HG03558 (cell line): ENCODE measurements around the gene KIRREL3.

Experiments
- ATAC-seq: cut with Tn5 transposase; IDR thresholded peaks from one replicate; pipeline ENCODE4 v1.9.1; 2021; ENCODE audit warnings: moderate number of reproducible peaks; ENCODE audit not compliant: unreplicated experiment; ENCODE audit errors: extremely low read depth

The KIRREL3 gene

GRCh38 chr11:126809514-126810289 lies 190.9 kb downstream of the KIRREL3 start:
- no peak for ATAC-seq

- no peak for ATAC-seq
These were observed 191.7 kb downstream of the KIRREL3 start for GRCh38 chr11:126808836-126809235.

DNA sequence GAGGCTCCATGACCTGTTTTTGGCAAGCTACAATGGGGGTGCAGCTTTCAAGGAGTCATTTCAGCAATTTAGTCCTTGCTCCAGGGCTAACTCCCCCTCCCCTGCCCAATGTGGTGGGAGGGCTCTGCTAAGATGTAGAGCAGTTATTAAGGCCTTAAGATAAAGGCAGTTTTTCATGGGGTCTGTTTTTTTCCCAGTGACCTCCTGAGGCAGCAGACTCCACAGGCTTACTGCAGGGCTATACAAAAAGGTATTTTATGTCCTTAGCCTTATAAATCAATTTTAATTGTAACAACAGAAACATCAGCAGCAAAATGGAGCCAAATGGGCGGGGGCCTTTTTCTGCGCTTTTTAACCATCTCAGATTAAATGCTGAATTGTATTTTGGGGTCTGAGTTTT lies 192.3 kb downstream of the KIRREL3 start:
- ATAC-seq, result no peak

GRCh38 chr11:126805870-126806269 lies 194.7 kb downstream of the KIRREL3 start:
- no peak for ATAC-seq

- ATAC-seq, result no peak
These were observed 196.2 kb downstream of the KIRREL3 start for GRCh38 chr11:126804363-126804762.

DNA sequence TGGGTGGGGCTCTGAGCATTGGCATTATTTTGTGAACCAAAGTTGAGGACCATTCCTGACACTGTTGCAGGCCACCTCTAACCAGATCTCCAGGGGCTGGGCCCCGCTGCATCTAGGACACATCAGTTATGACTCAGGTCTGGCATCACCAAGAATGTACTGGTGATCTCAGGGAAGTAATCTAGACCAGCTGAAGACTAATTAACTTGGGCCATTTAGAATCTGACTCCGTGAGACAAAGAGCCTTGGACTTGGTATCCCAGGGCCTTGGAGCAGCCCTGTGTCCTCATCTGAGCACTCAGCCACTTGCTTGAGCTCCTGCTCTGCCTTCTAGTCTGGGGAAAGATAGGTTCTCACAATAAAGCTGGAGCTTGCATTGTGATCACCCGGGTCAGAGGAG lies 200.6 kb downstream of the KIRREL3 start:
- ATAC-seq, result no peak

- no peak for ATAC-seq
These were observed 203.0 kb downstream of the KIRREL3 start for GRCh38 chr11:126797457-126798169.

GRCh38 chr11:126793596-126793995 lies 207.0 kb downstream of the KIRREL3 start:
- no peak for ATAC-seq

GRCh38 chr11:126791991-126792390 lies 208.6 kb downstream of the KIRREL3 start:
- no peak for ATAC-seq

GRCh38 chr11:126791446-126791845 lies 209.1 kb downstream of the KIRREL3 start:
- ATAC-seq, result no peak

- no peak for ATAC-seq
These were observed 210.0 kb downstream of the KIRREL3 start for GRCh38 chr11:126790550-126791081.

- no peak for ATAC-seq
These were observed 217.8 kb downstream of the KIRREL3 start for GRCh38 chr11:126782810-126783209.

GRCh38 chr11:126781942-126782341 lies 218.6 kb downstream of the KIRREL3 start:
- no peak for ATAC-seq

GRCh38 chr11:126776119-126776518 lies 224.5 kb downstream of the KIRREL3 start:
- ATAC-seq, result no peak

DNA sequence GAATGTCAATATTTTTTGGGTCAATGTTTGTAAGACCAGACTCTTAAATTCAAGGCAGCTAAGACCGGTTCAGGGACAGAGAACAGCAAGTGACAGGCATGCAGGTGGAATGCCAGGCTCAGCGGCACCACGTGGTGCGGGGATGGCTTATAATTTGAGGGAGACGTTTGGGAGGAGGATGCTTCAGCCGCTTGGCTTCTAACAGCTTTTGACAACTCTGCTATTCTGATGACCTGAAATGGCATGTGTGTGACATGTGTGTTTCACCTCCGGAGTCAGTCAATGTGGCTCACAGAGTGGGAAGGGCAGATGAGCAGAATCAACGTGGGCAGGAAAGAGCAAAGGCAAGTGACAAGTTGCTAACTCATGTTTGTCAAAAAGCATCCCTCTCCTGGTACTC lies 228.3 kb downstream of the KIRREL3 start:
- ATAC-seq, result no peak

DNA sequence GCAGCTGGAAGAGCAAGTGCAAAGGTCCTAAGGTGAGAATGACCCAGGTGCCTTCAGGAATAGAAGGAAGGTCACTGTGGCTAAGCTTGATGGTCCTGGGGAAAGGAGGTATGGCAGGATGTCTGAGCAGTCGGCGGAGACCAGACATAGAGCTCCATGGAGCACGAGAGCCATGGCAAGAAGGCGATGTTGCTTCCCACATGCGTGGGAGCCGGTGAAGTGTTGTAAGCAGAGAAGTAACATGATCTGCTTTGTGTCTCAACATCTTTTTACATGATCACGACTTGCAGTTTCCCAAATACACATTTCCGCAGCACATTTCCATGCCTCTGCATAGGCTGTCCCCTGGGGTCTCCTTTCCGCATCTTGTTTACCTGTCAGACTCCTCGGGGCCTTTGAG lies 231.9 kb downstream of the KIRREL3 start:
- ATAC-seq, result no peak

GRCh38 chr11:126766440-126766839 lies 234.1 kb downstream of the KIRREL3 start:
- ATAC-seq, result no peak

- no peak for ATAC-seq
These were observed 235.4 kb downstream of the KIRREL3 start for GRCh38 chr11:126765196-126765595.

DNA sequence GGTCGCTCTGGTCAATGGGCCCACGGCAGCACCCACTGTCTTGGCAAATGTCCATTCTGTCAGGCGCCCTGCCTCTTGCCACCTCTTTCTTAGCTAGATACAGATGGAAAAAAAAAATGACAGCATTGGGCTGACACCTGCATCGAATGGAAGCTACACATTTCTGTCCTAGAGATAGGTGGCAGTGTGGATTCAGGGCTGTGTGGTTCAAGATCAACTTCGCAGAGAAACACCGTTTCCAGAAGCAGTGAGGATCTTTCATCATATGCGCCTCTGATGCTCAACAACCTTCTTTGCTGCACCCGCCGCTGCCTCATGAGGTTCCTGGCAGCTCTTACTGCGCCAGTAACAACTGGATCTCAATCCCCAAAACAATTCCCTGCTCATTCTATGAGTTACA lies 236.3 kb downstream of the KIRREL3 start:
- no peak for ATAC-seq

- ATAC-seq, result no peak
These were observed 243.7 kb downstream of the KIRREL3 start for GRCh38 chr11:126756855-126757254.

DNA sequence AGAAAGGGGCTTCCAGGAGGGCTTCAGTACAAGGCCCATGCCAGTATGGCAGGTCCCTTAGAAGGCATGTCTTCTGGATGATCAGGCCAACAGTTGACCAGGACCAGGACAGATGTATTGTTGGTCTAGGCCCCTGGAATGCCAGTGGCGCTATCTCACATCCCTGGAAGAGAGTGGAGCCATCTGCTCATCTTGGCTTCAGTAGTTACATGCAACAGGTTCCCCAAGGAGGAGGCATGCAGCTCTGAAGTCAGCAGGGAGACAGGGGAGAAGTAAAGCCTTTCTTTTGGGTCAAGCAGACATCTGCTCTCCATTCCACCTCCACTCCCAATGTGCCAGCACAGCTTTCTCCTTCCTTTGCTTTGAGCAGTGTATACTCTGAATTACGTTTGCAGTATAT lies 244.1 kb downstream of the KIRREL3 start:
- ATAC-seq, result no peak
